HepG2 (cell line): ENCODE measurements around the gene PSMG3. TPM values are rescaled to one million over a fixed set of nuclear protein-coding genes. Genes with fewer than 3 reads are reported as not detected.

Experiments used
- ADNP ChIP-seq: sonication (generic); formaldehyde crosslinking; IDR thresholded peaks from 2 replicates; pipeline ENCODE4 v1.4.0; 2020; ENCODE audit warnings: missing genetic modification reagents
- ARNT2 ChIP-seq: sonication (generic); formaldehyde crosslinking; IDR thresholded peaks from 2 replicates; pipeline ENCODE4 v1.8.0; 2022; ENCODE audit warnings: mild to moderate bottlenecking, low read depth, missing genetic modification reagents, moderate library complexity
- DPF2 ChIP-seq: sonication (generic); formaldehyde crosslinking; IDR thresholded peaks from 2 replicates; pipeline ENCODE4 v1.4.0; 2020; ENCODE audit warnings: mild to moderate bottlenecking, low read depth, missing genetic modification reagents, borderline replicate concordance
- FIP1L1 ChIP-seq: fragments of 200-400 bp; formaldehyde crosslinking; IDR thresholded peaks from 2 replicates; pipeline ENCODE4 v1.6.1; 2018; ENCODE audit warnings: low read depth, mild to moderate bottlenecking, low read length, moderate library complexity, borderline replicate concordance; ENCODE audit not compliant: insufficient read depth
- KAT2B ChIP-seq: fragments of 150-350 bp; IDR thresholded peaks from 2 replicates; pipeline ENCODE4 v1.6.1; 2014; ENCODE audit warnings: low read depth, low read length, borderline replicate concordance
- KDM3A ChIP-seq: IDR thresholded peaks from 2 replicates; pipeline ENCODE4 v1.6.1; 2018; ENCODE audit warnings: low read depth, missing compliant biosample characterization
- KLF12 ChIP-seq: sonication (generic); formaldehyde crosslinking; IDR thresholded peaks from 2 replicates; pipeline ENCODE4 v1.4.0; 2020; ENCODE audit warnings: missing genetic modification reagents, borderline replicate concordance
- PBX3 ChIP-seq: sonication (generic); formaldehyde crosslinking; IDR thresholded peaks from 2 replicates; pipeline ENCODE4 v1.8.1; 2023; ENCODE audit warnings: missing genetic modification reagents, inconsistent platforms, borderline replicate concordance
- SNAPC2 ChIP-seq: sonication (generic); formaldehyde crosslinking; IDR thresholded peaks from 2 replicates; pipeline ENCODE4 v1.8.1; 2022; ENCODE audit warnings: mild to moderate bottlenecking, missing genetic modification reagents
- ZEB1 ChIP-seq: IDR thresholded peaks from 2 replicates; pipeline ENCODE4 v1.6.1; 2012; ENCODE audit warnings: mild to moderate bottlenecking, low read depth, inconsistent platforms; ENCODE audit not compliant: insufficient replicate concordance
- ZFP1 ChIP-seq: IDR thresholded peaks from 2 replicates; pipeline ENCODE4 v1.6.1; 2016
- ZNF180 ChIP-seq: sonication (generic); formaldehyde crosslinking; IDR thresholded peaks from 2 replicates; pipeline ENCODE4 v1.4.0; 2020; ENCODE audit warnings: low read depth, missing genetic modification reagents, borderline replicate concordance
- ZNF30 ChIP-seq: sonication (generic); formaldehyde crosslinking; IDR thresholded peaks from 2 replicates; pipeline ENCODE4 v1.5.0; 2020; ENCODE audit warnings: mild to moderate bottlenecking, missing genetic modification reagents
- ZNF430 ChIP-seq: sonication (generic); formaldehyde crosslinking; IDR thresholded peaks from 2 replicates; pipeline ENCODE4 v1.9.0; 2021; ENCODE audit warnings: mild to moderate bottlenecking, missing genetic modification reagents
- ZNF563 ChIP-seq: sonication (generic); formaldehyde crosslinking; IDR thresholded peaks from 2 replicates; pipeline ENCODE4 v1.8.0; 2022; ENCODE audit warnings: mild to moderate bottlenecking, moderate library complexity, missing genetic modification reagents
- ZNF580 ChIP-seq: IDR thresholded peaks from 2 replicates; pipeline ENCODE4 v1.6.1; 2016; ENCODE audit warnings: low read depth, borderline replicate concordance
- ZNF615 ChIP-seq: sonication (generic); formaldehyde crosslinking; IDR thresholded peaks from 2 replicates; pipeline ENCODE4 v1.5.0; 2020; ENCODE audit warnings: mild to moderate bottlenecking, missing genetic modification reagents, borderline replicate concordance
- ZNF775 ChIP-seq: sonication (generic); formaldehyde crosslinking; IDR thresholded peaks from 2 replicates; pipeline ENCODE4 v1.4.0; 2020; ENCODE audit warnings: missing genetic modification reagents, mild to moderate bottlenecking, moderate library complexity, borderline replicate concordance
- polyA plus RNA-seq, 8 experiments: library from polyadenylated mRNA; depleted of rRNA in 3 of 8; stranded (reverse) in 7 of 8; unstranded in 1 of 8; fragments of >200 nt; fragmentation: Illumina TruSeq in 4 of 8; extraction: Trizol in 4 of 8; gene quantifications; 2 replicates each; pipeline versions ENCODE4 v1.2.1 to v1.2.3, GENCODE V29; 2011 to 2016; ENCODE audit warnings: low read depth in 4 of 8, missing spikeins in 1 of 8, mixed read lengths in 1 of 8; ENCODE audit not compliant: insufficient read depth in 1 of 8
- total RNA-seq, 5 experiments: library from RNA; depleted of rRNA; stranded (reverse); fragments of >200 nt; fragmentation: Illumina TruSeq; extraction: Trizol; gene quantifications; 2 replicates each; pipeline ENCODE4 v1.2.3, GENCODE V29; 2016; ENCODE audit warnings: low read depth in 1 of 5
- TF ChIP-seq, protein P1 (sequence below): sonication (generic); formaldehyde crosslinking; IDR thresholded peaks from 2 replicates; pipeline ENCODE4 v1.4.0; 2020; ENCODE audit warnings: mild to moderate bottlenecking, missing genetic modification reagents
- TF ChIP-seq, protein P2 (sequence below): sonication (generic); formaldehyde crosslinking; IDR thresholded peaks from 2 replicates; pipeline ENCODE4 v1.4.0; 2020; ENCODE audit warnings: missing genetic modification reagents
- TF ChIP-seq, protein P3 (sequence below): sonication (generic); formaldehyde crosslinking; IDR thresholded peaks from 2 replicates; pipeline ENCODE4 v1.8.1; 2023; ENCODE audit warnings: mild to moderate bottlenecking, moderate library complexity, missing genetic modification reagents

The PSMG3 gene
- total and polyA plus RNA-seq, 2 of the 13 experiments (the other 11 are each of a cell fraction or from before 2014, with no cell fraction given), result 29.6 to 48.4 TPM

DNA sequence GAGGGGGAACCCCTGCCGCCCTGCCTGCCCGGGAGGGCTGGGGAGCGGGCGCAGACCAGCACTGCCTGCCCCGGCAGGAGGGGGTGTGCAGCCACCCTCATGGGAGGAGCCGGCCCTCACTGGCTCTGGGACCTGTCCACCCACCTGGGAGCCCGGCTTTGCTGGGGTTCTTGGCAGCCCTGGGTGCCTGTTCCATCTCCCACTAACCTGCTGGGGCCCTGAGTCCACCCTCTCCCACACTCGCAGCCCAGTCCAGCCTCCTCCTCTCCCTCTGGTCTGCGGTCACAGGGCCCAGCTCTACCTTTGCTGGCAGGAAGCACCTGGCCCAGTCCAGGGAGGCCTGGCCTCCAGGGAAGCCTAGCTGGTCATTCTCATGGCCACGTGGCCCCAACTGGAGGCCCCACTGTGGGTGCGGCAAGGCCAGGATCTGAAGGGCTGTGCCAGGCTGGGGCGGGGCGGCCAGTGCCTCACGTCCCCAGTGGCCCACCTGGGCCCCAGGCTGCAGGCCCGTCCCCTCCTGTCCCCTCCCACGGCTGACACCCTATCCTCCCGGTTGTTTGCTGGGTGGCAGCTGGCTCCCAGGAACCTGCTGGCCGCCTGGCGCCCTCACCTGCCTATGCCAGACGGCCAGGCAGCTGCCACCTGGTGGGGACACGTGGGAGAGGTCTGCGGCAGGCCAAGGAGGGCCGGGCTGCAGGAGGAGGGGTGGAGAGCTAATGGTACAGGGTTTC is 13.9 kb downstream of the PSMG3 start, which contains the start of gene TMEM184A (continued):
- TF ChIP-seq KAT2B, result no peak
- no peak for TF ChIP-seq ZFP1 (CRISPR knock-in tag)
- TF ChIP-seq ZNF30, result no peak
- TF ChIP-seq ZNF615, result no peak
- TF ChIP-seq ARNT2 (CRISPR knock-in tag), result peak; percentile 87
- peak; percentile 71 for TF ChIP-seq ZNF563 (CRISPR knock-in tag)
- TF ChIP-seq, protein P1, sequence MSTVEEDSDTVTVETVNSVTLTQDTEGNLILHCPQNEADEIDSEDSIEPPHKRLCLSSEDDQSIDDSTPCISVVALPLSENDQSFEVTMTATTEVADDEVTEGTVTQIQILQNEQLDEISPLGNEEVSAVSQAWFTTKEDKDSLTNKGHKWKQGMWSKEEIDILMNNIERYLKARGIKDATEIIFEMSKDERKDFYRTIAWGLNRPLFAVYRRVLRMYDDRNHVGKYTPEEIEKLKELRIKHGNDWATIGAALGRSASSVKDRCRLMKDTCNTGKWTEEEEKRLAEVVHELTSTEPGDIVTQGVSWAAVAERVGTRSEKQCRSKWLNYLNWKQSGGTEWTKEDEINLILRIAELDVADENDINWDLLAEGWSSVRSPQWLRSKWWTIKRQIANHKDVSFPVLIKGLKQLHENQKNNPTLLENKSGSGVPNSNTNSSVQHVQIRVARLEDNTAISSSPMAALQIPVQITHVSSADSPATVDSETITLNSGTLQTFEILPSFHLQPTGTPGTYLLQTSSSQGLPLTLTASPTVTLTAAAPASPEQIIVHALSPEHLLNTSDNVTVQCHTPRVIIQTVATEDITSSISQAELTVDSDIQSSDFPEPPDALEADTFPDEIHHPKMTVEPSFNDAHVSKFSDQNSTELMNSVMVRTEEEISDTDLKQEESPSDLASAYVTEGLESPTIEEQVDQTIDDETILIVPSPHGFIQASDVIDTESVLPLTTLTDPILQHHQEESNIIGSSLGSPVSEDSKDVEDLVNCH (CRISPR knock-in tag), result no peak
- TF ChIP-seq, protein P2, sequence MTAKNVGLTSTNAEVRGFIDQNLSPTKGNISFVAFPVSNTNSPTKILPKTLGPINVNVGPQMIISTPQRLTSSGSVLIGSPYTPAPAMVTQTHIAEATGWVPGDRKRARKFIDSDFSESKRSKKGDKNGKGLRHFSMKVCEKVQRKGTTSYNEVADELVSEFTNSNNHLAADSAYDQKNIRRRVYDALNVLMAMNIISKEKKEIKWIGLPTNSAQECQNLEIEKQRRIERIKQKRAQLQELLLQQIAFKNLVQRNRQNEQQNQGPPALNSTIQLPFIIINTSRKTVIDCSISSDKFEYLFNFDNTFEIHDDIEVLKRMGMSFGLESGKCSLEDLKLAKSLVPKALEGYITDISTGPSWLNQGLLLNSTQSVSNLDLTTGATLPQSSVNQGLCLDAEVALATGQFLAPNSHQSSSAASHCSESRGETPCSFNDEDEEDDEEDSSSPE (CRISPR knock-in tag), result peak; percentile 65
- TF ChIP-seq KDM3A (CRISPR knock-in tag), result peak; percentile 40; the same call in 1 of the 2 replicates
- no peak for TF ChIP-seq FIP1L1
- no peak for TF ChIP-seq ZNF775 (CRISPR knock-in tag)
- TF ChIP-seq ZEB1, result peak; percentile 86
- peak; percentile 63 for TF ChIP-seq ADNP
- no peak for TF ChIP-seq DPF2 (CRISPR knock-in tag)
- peak; percentile 72; the same call in 1 of the 2 replicates for TF ChIP-seq ZNF430
- TF ChIP-seq KLF12, result peak; percentile 89
- TF ChIP-seq, protein P3, sequence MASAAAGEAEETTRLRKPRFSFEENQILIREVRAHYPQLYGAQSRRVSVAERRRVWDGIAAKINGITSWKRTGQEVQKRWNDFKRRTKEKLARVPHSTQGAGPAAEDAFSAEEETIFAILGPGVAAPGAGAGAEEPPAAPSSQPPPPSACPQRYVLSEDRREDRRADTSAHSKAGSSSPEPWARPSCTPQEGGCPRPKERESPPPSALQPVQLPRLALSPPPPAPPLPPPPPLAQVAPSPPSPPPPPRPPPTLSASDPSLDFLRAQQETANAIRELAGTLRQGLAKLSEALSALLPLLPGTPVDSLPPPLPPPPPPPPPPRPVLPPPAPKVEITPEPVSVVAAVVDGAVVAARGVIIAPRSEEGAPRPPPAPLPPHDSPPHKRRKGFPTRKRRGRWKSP (CRISPR knock-in tag), result no peak
- peak; percentile 37; the same call in 1 of the 2 replicates for TF ChIP-seq PBX3 (CRISPR knock-in tag)
- 0 out of 2 replicates have a peak, but pooled peaks have one; percentile 73 for TF ChIP-seq ZNF180 (CRISPR knock-in tag)
- TF ChIP-seq ZNF580, result peak; percentile 66; the same call in 1 of the 2 replicates
- TF ChIP-seq SNAPC2 (CRISPR knock-in tag), result no peak
